ENCODE measurements around the gene RAB20.

The RAB20 gene

DNA sequence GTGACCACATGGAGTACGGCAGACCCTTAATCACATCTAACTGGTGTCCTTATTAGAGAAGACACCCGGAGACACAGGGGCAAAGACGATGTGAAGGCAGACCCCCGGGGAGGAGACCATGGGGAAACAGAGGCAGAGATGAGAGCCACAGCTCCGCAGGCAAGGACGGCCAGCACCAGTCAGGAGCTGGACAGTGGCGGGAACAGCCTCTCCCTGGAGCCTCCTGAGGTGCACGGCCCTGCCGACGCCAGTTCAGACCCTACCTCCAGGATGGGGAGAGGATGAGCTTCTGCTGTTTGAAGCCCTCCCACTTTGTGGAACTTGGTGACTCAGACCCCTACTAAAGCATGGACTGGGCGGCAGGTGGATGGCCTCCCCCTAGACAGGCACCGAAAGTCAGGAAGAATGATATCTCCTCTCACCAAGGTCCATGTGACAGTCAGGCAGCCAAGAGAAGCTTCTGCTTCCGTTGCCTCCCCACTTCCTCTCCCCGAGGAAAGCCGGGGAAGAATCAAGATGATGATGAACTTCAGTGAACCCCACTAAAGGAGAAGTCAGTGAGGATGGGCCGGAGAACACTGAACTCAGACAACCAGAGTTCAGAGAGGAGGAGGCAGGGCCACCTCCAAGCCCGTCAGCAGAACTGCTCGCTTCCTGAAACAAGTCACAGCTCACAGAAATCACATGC, 25.4 kb downstream of the RAB20 start:
- TF ChIP-seq TAF1 (IDR thresholded peaks at IDR 0.05; ENCODE audit: borderline replicate concordance, insufficient read depth, low read length) (no peak), POLR2AphosphoS5 (IDR thresholded peaks at IDR 0.05; ENCODE audit: low read depth, low read length) (no peak), FOXP2 (optimal IDR thresholded peaks at IDR 0.05; ENCODE audit: borderline replicate concordance, extremely low read depth, extremely low read length, insufficient read depth) (no peak), SIN3A (IDR thresholded peaks at IDR 0.05; ENCODE audit: borderline replicate concordance, insufficient read depth, low read length) (no peak)
- TF ChIP-seq, protein P1, sequence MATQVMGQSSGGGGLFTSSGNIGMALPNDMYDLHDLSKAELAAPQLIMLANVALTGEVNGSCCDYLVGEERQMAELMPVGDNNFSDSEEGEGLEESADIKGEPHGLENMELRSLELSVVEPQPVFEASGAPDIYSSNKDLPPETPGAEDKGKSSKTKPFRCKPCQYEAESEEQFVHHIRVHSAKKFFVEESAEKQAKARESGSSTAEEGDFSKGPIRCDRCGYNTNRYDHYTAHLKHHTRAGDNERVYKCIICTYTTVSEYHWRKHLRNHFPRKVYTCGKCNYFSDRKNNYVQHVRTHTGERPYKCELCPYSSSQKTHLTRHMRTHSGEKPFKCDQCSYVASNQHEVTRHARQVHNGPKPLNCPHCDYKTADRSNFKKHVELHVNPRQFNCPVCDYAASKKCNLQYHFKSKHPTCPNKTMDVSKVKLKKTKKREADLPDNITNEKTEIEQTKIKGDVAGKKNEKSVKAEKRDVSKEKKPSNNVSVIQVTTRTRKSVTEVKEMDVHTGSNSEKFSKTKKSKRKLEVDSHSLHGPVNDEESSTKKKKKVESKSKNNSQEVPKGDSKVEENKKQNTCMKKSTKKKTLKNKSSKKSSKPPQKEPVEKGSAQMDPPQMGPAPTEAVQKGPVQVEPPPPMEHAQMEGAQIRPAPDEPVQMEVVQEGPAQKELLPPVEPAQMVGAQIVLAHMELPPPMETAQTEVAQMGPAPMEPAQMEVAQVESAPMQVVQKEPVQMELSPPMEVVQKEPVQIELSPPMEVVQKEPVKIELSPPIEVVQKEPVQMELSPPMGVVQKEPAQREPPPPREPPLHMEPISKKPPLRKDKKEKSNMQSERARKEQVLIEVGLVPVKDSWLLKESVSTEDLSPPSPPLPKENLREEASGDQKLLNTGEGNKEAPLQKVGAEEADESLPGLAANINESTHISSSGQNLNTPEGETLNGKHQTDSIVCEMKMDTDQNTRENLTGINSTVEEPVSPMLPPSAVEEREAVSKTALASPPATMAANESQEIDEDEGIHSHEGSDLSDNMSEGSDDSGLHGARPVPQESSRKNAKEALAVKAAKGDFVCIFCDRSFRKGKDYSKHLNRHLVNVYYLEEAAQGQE (IDR thresholded peaks at IDR 0.05; ENCODE audit: insufficient read depth in 1 of 2, low read depth in 2 of 2, low read length in 2 of 2), result no peak

DNA sequence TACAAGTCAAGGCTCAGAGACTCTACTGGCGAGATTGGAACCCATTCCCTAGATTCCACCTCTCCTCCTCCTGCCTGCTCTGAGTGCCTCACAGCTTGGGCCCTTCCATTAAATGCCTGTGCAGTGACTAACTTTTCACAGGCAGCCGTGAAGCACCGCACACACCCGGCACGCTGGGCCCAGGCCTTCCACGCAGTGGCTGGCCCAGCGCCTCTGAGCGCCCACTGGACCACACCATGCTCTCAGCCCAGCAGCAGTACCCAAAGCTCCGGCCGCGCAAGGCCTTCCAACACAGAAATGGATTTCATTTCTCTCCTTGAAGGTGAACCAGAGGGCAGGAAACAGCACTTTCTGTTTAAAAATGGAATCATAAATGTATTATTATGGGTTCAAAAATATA, 26.0 kb downstream of the RAB20 start:
- TF ChIP-seq FOXP2 (optimal IDR thresholded peaks at IDR 0.05; ENCODE audit: borderline replicate concordance, extremely low read depth, extremely low read length, insufficient read depth) (no peak), SIN3A (IDR thresholded peaks at IDR 0.05; ENCODE audit: borderline replicate concordance, insufficient read depth, low read length) (no peak), POLR2AphosphoS5 (IDR thresholded peaks at IDR 0.05; ENCODE audit: low read depth, low read length) (no peak), TAF1 (IDR thresholded peaks at IDR 0.05; ENCODE audit: borderline replicate concordance, insufficient read depth, low read length) (no peak)
- TF ChIP-seq, protein P1 (IDR thresholded peaks at IDR 0.05; ENCODE audit: insufficient read depth in 1 of 2, low read depth in 2 of 2, low read length in 2 of 2), result no peak

DNA sequence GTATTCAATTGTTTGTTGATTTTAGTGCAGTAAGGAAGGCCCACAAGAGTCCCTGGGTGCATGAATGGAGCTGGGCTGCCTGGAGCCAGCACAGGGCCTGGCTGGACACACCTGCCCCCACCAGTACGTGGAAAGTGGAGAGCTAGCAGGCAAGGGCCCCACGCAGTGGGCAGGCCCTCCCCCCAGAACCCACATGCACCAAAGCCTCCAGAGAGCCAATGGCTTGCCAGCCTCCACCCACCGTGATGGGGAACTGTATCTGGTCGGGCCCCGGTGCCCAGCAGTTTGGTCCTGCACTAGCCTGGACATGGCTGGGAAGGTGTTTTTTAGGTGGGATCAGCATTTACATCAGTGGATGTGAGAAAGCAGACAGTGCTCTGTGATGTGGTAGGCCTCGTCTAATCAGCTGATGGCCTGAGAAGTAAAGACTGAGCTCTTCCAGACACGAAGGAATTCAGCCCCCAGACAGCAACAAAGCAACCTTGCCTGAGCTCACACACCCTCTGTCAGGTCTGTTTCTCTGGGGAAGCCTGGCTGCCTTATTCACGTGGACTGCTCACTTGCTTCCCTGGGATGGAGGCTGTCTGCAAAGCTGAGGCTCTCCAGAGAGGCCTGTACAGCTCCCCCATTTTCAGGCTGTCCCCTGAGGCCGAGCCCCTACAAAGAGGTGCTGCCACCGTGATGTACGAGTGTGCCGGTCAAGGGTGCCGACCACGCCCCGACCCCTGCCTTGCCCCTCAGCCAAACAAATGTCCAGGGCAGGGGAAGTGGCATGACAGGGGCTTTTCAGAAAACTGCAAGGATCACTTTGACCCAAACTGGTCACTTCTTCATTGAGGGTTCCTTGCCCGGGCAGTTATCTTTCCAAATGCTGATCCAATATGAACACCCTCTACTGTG, 27.5 kb downstream of the RAB20 start:
- TF ChIP-seq SIN3A (IDR thresholded peaks at IDR 0.05; ENCODE audit: borderline replicate concordance, insufficient read depth, low read length), result no peak
- TF ChIP-seq TAF1 (IDR thresholded peaks at IDR 0.05; ENCODE audit: borderline replicate concordance, insufficient read depth, low read length), result no peak
- TF ChIP-seq POLR2AphosphoS5 (IDR thresholded peaks at IDR 0.05; ENCODE audit: low read depth, low read length), result no peak
- no peak for TF ChIP-seq FOXP2 (optimal IDR thresholded peaks at IDR 0.05; ENCODE audit: borderline replicate concordance, extremely low read depth, extremely low read length, insufficient read depth)
- TF ChIP-seq, protein P1 (IDR thresholded peaks at IDR 0.05; ENCODE audit: insufficient read depth in 1 of 2, low read depth in 2 of 2, low read length in 2 of 2), result no peak

DNA sequence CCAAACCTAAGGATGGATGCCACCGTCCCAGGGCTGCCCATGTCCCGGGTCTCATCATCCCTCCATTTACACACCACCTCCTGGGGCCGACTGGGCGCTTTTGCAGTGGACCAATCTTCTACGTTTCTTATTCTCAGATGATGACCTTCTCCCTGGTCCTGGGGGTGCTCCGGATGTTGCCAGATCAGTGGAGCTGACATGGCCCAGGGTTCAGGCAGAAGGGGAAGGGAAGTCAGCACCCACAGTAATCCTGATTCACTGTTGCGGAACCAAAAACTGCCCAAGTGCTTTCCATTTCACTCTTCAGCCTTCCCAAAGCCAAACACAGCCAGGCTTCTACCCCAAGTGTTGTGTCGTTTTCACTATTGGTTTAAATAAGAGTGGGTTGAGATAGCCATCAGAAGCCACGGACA, 29.8 kb downstream of the RAB20 start:
- TF ChIP-seq TAF1 (IDR thresholded peaks at IDR 0.05; ENCODE audit: borderline replicate concordance, insufficient read depth, low read length), result no peak
- no peak for TF ChIP-seq FOXP2 (optimal IDR thresholded peaks at IDR 0.05; ENCODE audit: borderline replicate concordance, extremely low read depth, extremely low read length, insufficient read depth)
- TF ChIP-seq POLR2AphosphoS5 (IDR thresholded peaks at IDR 0.05; ENCODE audit: low read depth, low read length), result no peak
- TF ChIP-seq SIN3A (IDR thresholded peaks at IDR 0.05; ENCODE audit: borderline replicate concordance, insufficient read depth, low read length), result no peak
- TF ChIP-seq, protein P1 (IDR thresholded peaks at IDR 0.05; ENCODE audit: insufficient read depth in 1 of 2, low read depth in 2 of 2, low read length in 2 of 2), result no peak

All from PFSK-1 (cell line).